ENCODE results near the gene IRF9.

GRCh38 chr14:24188251-24189058 lies 27.4 kb downstream of the IRF9 start, which contains the start of gene IPO4:
- TF ChIP-seq EZH2 (IDR thresholded peaks at IDR 0.05; ENCODE audit: borderline replicate concordance, low read length) (no peak), CTCF (IDR thresholded peaks at IDR 0.05; ENCODE audit: low read length) (no peak)

Data from OCI-LY1 (cell line).